Activated naive CD4-positive, alpha-beta T cell treated with anti-CD3 and anti-CD28 coated beads, Interleukin-2, amount 10 ng/mL, durations not matched to agents 7 days and 5 days (primary cell): ENCODE measurements around the gene RBFOX1.

ENCODE experiments used
- CTCF ChIA-PET: fragments of 350-600 bp; sonication (Branson Sonifier 250); formaldehyde crosslinking; loops from one replicate; lab custom pipeline; 2021; ENCODE audit warnings: antibody characterized with exemption; lab: Charles Lee
- DNase-seq: peaks from one replicate; pipeline ENCODE4 v3.0.0-alpha.2; 2020
- H3K27ac Mint-ChIP-seq: one replicate; pipeline ENCODE4 v1.8.0; 2021; ENCODE audit warnings: mild to moderate bottlenecking, moderate library complexity, mixed read lengths
- H3K27me3 Mint-ChIP-seq: one replicate; pipeline ENCODE4 v1.8.0; 2021; ENCODE audit warnings: mild to moderate bottlenecking, mixed read lengths
- H3K36me3 Mint-ChIP-seq: one replicate; pipeline ENCODE4 v1.8.0; 2021; ENCODE audit warnings: mixed read lengths
- H3K4me1 Mint-ChIP-seq: one replicate; pipeline ENCODE4 v1.8.0; 2021; ENCODE audit warnings: mixed read lengths
- H3K4me3 Mint-ChIP-seq: one replicate; pipeline ENCODE4 v1.8.0; 2021; ENCODE audit warnings: mild to moderate bottlenecking, moderate library complexity, mixed read lengths
- H3K9me3 Mint-ChIP-seq: one replicate; pipeline ENCODE4 v1.8.0; 2021; ENCODE audit warnings: mixed read lengths

RBFOX1 gene

DNA sequence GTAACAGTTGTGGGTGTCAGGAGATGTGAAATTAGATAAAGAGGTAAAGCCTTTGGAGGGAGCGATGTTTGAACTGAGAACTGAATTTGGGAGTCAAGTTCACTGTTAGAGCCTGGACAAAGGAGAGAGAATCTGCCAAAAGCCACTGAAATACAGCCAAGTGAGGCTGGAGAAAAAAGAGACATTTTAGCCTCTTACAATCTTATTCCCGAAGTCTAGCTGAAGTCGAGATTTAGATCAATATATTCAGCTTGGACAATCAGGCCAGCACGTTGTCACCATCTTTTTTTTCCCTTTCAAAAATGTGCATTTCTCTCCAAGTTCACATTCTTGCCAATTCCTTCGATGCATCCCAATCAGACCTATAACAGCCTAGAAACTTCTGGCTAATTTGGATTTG, 312.2 kb downstream of the RBFOX1 start:
- no peaks in the 10 kb centered on the region for H3K27me3 Mint-ChIP-seq
- no peak overlapping the region for H3K4me3 Mint-ChIP-seq
- H3K9me3 Mint-ChIP-seq, result peaks cover 16% of the 10 kb centered on the region
- no peaks in the 10 kb centered on the region for H3K36me3 Mint-ChIP-seq
- no peak for DNase-seq
- CTCF ChIA-PET, result no interaction called here
- no peaks in the 10 kb centered on the region for H3K4me1 Mint-ChIP-seq
- H3K27ac Mint-ChIP-seq, result no peak overlapping the region

DNA sequence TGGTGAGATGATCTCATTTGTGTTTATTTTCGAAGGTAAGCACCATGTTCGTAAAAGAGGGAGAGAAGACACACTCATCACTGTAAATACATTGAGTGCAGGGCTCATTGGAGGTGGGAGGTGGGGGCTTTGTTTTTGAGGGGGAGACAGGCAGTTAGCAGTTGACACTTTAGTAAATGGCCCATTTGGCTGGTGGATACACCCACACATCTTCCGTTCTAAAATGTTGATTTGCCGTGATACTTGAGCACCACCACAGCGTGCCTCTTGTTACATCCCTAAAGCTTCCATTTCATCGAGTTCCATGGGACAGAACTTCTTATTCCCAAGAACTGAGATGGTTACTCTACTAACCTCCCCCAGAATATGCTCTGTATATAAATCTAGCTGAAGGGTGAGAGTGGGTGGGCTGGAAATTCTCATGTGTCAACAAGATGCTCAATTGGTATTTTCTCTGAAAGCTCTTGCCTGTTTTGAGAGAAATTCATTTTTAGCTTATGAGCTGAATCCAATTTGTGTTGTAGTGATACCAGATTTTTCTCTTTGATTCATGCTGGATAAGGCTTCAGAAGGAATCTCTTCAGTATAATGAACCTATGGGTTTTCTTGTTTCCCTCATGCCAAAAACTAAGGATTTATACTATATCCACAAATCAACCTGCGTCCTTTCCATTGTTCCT, 314.3 kb downstream of the RBFOX1 start:
- CTCF ChIA-PET, result no interaction called here
- peaks cover 20% of the 10 kb centered on the region for H3K9me3 Mint-ChIP-seq
- DNase-seq, result no peak
- no peak overlapping the region for H3K27ac Mint-ChIP-seq
- H3K4me1 Mint-ChIP-seq, result no peaks in the 10 kb centered on the region
- no peak overlapping the region for H3K4me3 Mint-ChIP-seq
- H3K36me3 Mint-ChIP-seq, result no peaks in the 10 kb centered on the region
- H3K27me3 Mint-ChIP-seq, result no peaks in the 10 kb centered on the region

DNA sequence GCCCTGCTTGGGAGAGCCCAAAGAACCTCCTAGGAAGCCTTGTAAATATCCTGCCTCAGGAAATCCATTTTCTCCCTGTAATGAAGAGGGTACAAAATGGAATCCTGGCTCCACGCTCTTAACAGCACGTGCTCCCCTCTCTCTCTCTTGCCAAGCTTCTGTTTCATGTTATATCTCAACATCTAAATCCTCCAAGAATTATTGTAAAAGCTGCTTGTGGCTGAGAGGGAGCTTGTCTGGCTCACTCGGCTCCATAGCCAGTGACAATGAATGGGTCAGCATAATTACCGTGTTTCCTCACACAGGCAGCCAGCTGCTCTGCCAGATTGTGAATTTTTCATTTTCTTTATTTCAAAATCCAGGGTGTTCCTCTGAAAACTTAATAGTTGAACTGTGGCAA, 317.8 kb downstream of the RBFOX1 start:
- no peaks in the 10 kb centered on the region for H3K4me1 Mint-ChIP-seq
- DNase-seq, result no peak
- no peak overlapping the region for H3K4me3 Mint-ChIP-seq
- H3K27ac Mint-ChIP-seq, result no peak overlapping the region
- H3K36me3 Mint-ChIP-seq, result no peaks in the 10 kb centered on the region
- CTCF ChIA-PET, result no interaction called here
- peaks cover 23% of the 10 kb centered on the region for H3K9me3 Mint-ChIP-seq
- H3K27me3 Mint-ChIP-seq, result no peaks in the 10 kb centered on the region

DNA sequence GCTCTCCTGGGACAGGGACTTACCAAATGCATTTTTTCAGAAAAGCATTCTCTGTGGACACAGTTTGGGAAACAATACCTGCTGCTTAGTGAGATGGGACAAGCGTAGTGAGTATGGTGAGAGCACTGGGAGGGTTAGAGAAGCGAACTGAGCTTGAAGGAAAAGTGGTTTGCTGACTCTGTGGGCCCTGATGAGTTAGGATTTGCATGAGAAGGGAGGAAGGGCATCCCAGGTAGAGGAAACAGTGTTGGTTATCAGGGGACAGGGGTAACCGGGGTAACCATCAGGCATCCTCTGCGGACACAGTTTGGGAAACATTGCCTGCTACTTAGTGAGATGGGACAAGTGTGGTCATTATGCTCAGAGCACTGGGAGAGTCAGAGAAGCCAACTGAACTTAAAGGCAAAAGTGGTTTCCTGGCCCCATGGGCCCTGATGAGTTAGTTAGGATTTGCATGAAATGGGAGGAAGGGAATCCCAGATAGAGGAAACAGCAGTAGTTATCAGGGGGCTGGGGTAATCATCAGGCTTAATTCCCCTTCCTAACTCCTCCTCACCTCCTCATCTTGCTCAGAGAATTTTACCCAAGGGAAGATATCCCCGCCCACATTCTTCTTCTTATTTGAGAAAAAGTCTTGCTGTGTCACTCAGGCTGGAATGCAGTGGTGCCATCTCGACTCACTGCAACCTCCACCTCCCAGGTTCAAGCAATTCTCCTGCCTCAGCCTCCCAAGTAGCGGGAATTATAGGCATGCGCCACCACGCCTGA, 319.3 kb downstream of the RBFOX1 start:
- Mint-ChIP-seq H3K9me3 (peaks cover 23% of the 10 kb centered on the region), H3K27ac (peak overlapping the region; percentile 43), H3K4me3 (no peak overlapping the region), H3K36me3 (no peaks in the 10 kb centered on the region), H3K4me1 (no peaks in the 10 kb centered on the region), H3K27me3 (no peaks in the 10 kb centered on the region)
- CTCF ChIA-PET, result no interaction called here
- DNase-seq, result no peak

DNA sequence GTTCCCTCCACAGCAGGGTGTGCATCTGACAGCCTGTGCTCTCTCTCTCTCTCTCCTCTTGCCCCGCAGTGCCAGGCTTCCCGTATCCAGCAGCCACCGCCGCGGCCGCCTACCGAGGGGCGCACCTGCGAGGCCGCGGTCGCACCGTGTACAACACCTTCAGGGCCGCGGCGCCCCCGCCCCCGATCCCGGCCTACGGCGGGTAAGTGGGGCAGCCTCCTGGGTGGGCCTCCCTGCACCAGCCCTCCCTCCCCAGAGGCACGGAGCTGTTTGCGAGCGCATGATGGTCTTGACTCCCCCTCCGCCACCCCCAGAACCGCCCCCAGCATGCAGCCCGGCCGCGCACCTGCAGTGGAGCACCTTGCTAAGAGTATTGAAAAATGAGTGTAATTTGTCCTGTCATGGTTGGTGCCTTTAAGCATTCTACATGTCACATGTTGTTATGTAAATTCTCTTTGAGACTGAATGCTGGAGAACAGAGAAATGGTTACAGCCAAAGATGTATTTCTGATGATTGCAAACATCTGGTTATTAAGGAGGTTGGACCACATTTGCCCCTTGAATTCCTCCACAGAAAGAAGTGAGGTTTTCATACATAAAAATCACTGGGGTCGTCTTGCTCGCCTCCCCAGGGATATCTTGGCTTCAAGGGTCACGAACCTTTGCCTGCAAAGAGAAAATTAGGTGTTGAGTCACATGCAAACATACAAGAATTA, 321.3 kb downstream of the RBFOX1 start:
- H3K4me1 Mint-ChIP-seq, result no peaks in the 10 kb centered on the region
- DNase-seq, result no peak

DNA sequence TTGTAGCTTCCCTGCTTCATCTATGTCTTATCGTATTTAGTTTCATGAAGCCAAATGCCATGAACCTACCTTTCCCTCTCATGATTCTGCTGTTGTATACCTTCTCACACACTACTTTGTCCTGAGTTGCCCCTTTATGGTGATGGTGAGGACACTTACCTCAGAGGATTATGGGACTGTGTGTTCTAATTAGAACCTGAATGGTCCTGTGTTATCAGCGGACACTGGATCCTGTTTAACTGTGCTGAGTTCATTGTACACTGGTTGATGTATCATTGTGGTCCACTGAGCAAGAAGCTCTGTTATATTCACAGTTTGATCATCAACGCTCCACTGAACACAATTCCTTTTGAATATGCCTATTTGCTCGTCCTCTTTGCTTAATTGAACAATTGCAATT, 343.0 kb downstream of the RBFOX1 start:
- H3K9me3 Mint-ChIP-seq, result peaks cover 16% of the 10 kb centered on the region
- no peaks in the 10 kb centered on the region for H3K27me3 Mint-ChIP-seq
- CTCF ChIA-PET, result no interaction called here

More for the DNA sequence above, 321.3 kb downstream of the RBFOX1 start:
- no peak overlapping the region for H3K4me3 Mint-ChIP-seq
- H3K27me3 Mint-ChIP-seq, result no peaks in the 10 kb centered on the region
- CTCF ChIA-PET, result no interaction called here
- H3K36me3 Mint-ChIP-seq, result no peaks in the 10 kb centered on the region
- H3K27ac Mint-ChIP-seq, result no peak overlapping the region
- H3K9me3 Mint-ChIP-seq, result peaks cover 24% of the 10 kb centered on the region

DNA sequence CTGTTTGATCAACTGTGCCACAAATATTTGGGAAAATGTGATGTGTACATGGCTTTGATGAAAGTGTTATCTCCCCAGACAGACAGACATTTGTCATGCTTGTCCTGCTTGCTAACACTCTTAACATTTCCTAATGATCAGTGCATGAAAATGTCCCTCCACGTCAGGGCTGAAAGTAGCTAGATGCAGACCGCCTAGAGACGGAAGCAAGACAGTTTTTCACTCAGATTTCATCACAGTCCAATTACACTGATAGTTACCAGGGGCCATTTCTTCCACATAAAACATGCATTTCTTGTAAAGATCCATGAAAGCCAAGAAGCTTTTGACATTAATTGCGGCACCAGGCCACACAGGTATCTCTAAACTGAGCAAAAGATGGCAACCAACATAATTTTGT, 347.7 kb downstream of the RBFOX1 start:
- no peak overlapping the region for H3K4me3 Mint-ChIP-seq
- no peak overlapping the region for H3K27ac Mint-ChIP-seq
- peaks cover 14% of the 10 kb centered on the region for H3K9me3 Mint-ChIP-seq
- no peak for DNase-seq
- H3K36me3 Mint-ChIP-seq, result no peaks in the 10 kb centered on the region
- H3K27me3 Mint-ChIP-seq, result no peaks in the 10 kb centered on the region
- CTCF ChIA-PET, result no interaction called here
- H3K4me1 Mint-ChIP-seq, result no peaks in the 10 kb centered on the region

More for the DNA sequence above, 343.0 kb downstream of the RBFOX1 start:
- H3K36me3 Mint-ChIP-seq, result no peaks in the 10 kb centered on the region
- no peak overlapping the region for H3K27ac Mint-ChIP-seq
- H3K4me3 Mint-ChIP-seq, result no peak overlapping the region
- no peaks in the 10 kb centered on the region for H3K4me1 Mint-ChIP-seq
- no peak for DNase-seq

DNA sequence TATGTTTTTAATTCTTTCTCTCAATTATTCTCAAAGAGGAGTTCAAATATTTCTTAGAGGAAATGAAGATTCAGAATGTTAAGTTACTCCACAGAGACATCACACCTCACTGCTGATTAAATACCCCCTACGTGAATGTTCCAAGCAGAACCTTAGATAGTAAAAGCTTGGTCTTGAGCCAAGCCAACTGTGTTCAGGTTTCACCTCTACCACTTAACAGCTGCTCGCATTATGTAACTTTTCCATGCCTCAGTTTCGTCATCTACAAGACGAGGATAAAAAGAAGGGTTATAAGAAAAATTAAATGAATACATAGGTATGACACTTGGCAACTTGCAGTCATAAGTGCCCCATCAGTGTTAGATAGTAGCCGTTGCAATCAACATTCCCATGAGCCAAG, 356.2 kb downstream of the RBFOX1 start:
- CTCF ChIA-PET, result no interaction called here
- Mint-ChIP-seq H3K27me3 (no peaks in the 10 kb centered on the region), H3K4me1 (no peaks in the 10 kb centered on the region), H3K9me3 (peaks cover 18% of the 10 kb centered on the region), H3K36me3 (no peaks in the 10 kb centered on the region), H3K27ac (no peak overlapping the region), H3K4me3 (no peak overlapping the region)
- DNase-seq, result no peak

DNA sequence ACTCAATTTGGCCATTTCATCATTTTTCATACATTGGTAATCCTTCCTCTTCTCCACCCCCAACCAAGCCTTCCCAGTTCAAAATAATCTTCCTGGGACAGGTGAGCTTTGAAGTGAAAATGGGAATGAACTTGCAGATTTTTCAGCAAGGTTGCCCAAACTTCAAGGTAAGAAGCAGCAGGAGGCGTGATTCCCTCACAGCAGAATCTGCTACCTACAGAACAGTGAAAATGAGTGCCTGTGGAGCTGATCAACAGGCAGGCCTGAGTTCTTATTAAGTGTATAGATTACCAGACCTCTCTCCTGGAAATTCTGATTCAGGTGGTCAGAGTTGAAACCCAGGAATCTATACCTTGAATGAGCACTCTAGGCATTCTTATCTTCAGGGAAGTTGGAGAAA, 356.6 kb downstream of the RBFOX1 start:
- CTCF ChIA-PET, result no interaction called here
- DNase-seq, result no peak
- H3K4me3 Mint-ChIP-seq, result no peak overlapping the region
- no peaks in the 10 kb centered on the region for H3K36me3 Mint-ChIP-seq
- no peaks in the 10 kb centered on the region for H3K4me1 Mint-ChIP-seq
- H3K9me3 Mint-ChIP-seq, result peaks cover 20% of the 10 kb centered on the region
- no peaks in the 10 kb centered on the region for H3K27me3 Mint-ChIP-seq
- no peak overlapping the region for H3K27ac Mint-ChIP-seq

DNA sequence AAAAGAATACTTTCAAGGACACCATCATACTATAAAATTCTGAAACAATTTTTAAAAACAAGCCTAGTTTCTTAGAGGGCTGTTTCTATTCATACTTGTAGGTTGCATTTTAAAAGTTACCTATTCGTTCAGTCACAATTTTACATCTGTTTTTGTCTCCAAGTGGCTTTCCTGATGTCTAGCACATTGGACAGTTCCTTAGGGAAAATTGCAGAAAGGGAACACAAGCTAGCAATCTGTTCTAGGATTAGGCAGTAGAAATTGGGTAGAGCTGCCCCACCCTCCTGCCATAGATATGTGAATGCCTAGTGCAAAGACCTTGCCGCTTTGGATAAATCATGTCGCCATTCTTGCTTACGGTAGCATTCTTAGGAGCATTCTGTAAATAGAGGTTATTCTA, 358.9 kb downstream of the RBFOX1 start:
- CTCF ChIA-PET, result no interaction called here
- Mint-ChIP-seq H3K4me3 (no peak overlapping the region), H3K27ac (no peak overlapping the region), H3K27me3 (no peaks in the 10 kb centered on the region), H3K36me3 (no peaks in the 10 kb centered on the region), H3K4me1 (no peaks in the 10 kb centered on the region), H3K9me3 (peaks cover 24% of the 10 kb centered on the region)
- DNase-seq, result no peak

DNA sequence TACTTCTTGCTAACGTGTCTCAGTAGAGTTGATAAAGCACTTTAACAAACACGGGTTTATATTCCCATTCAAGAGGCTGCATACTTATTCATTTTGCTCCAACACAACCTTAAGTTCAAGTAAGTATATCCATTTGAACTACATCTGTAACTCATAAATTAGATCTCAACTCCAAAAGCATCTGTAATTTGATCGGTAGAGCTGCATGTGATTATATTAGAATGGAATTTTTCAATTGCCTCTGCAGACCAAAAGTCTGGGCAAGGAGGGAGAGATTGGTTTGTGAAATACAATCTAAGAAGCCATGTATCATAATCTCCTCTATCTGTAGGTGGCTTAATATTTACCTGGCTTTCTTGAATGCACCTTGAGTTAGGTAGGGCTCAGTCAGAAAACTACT, 371.0 kb downstream of the RBFOX1 start:
- CTCF ChIA-PET, result no interaction called here
- DNase-seq, result no peak
- Mint-ChIP-seq H3K27ac (no peak overlapping the region), H3K27me3 (no peaks in the 10 kb centered on the region), H3K9me3 (peaks cover 19% of the 10 kb centered on the region), H3K4me1 (no peaks in the 10 kb centered on the region), H3K36me3 (no peaks in the 10 kb centered on the region), H3K4me3 (no peak overlapping the region)

DNA sequence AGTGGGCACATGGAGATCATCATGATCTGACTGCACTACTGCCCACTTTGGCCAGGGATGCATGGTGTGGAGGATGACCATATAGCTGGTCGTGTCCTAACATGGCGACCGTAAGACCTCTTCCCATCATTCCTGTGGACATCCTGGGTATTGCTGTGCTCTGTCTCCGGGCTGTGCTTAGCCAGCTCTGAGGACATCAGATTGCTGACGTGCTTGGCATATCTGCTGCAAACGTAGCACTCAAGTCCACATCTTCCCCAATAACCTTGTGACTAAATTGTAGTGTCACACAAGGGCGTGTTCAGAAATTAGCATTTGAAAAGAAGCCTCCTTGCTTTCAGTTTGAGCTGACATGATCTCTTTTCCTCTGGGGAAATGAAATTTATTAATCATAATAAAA, 373.2 kb downstream of the RBFOX1 start:
- Mint-ChIP-seq H3K4me1 (no peaks in the 10 kb centered on the region), H3K36me3 (no peaks in the 10 kb centered on the region), H3K27me3 (no peaks in the 10 kb centered on the region), H3K9me3 (peaks cover 21% of the 10 kb centered on the region), H3K4me3 (no peak overlapping the region), H3K27ac (no peak overlapping the region)
- CTCF ChIA-PET, result no interaction called here
- DNase-seq, result no peak

DNA sequence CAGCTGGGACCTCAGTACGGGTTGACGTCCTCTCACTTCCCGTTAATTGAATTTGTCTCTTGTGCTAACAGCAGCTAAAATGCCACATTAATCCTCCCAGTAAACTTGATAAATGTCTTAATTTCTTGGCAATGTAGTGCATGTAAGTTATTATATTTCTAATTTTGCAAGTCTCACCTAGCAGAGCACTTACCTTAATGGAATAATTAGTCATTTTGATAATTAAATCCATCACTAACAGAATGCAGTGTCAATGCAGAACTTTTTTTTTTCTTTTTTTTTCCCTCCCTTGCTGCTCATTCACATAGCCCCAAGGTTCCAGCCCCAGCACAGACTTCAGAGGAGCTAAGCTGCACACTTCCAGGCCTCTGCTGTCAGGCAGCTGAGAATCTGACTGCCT, 376.5 kb downstream of the RBFOX1 start:
- Mint-ChIP-seq H3K4me3 (no peak overlapping the region), H3K27me3 (no peaks in the 10 kb centered on the region), H3K36me3 (no peaks in the 10 kb centered on the region), H3K4me1 (no peaks in the 10 kb centered on the region), H3K27ac (no peak overlapping the region), H3K9me3 (peaks cover 19% of the 10 kb centered on the region)
- no peak for DNase-seq
- CTCF ChIA-PET, result no interaction called here

DNA sequence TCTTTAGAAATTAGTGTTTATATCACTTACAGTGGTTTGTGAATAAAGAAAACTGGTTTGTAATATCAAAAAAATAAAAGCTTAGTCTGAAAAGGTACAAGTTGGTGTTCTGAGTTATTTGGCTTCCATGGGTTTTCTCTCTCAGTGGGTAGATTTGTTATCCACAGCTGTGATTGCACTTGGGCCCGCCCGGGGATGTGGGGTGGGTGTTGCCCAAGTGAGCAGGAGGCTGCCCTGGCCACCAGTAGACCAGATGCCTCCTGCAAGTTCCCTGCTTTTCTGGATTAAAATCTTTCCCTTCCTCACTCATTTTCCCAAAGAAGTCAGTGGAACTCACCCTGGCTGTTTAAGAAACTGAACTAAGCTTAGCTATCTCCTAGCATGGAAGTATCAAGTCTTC, 380.6 kb downstream of the RBFOX1 start:
- peaks cover 13% of the 10 kb centered on the region for H3K9me3 Mint-ChIP-seq
- no peaks in the 10 kb centered on the region for H3K27me3 Mint-ChIP-seq
- H3K4me3 Mint-ChIP-seq, result no peak overlapping the region
- CTCF ChIA-PET, result no interaction called here
- no peak overlapping the region for H3K27ac Mint-ChIP-seq
- H3K4me1 Mint-ChIP-seq, result no peaks in the 10 kb centered on the region
- DNase-seq, result no peak
- H3K36me3 Mint-ChIP-seq, result no peaks in the 10 kb centered on the region

DNA sequence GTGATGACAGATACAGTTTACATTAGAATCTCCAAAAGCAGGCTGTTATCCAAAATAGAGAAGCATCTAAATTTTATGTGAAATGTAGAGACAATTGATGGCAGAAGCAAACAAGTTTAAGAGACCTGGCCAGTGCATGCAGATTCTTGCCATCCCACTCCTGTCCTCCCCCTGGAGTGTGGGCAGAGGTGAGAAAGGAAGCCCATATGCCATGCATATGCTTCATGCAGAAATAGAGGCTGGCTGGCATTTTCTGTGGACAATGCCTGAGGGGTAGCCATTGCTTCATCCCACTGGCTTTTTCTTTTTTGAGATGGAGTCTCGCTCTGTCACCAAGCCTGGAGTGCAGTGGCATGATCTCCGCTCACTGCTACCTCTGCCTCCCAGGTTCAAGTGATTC, 382.1 kb downstream of the RBFOX1 start:
- Mint-ChIP-seq H3K27ac (no peak overlapping the region), H3K4me1 (no peaks in the 10 kb centered on the region), H3K27me3 (no peaks in the 10 kb centered on the region), H3K4me3 (no peak overlapping the region), H3K9me3 (peaks cover 8% of the 10 kb centered on the region), H3K36me3 (no peaks in the 10 kb centered on the region)
- CTCF ChIA-PET, result no interaction called here
- DNase-seq, result no peak
